NCI-H82 (cell line): ENCODE measurements around the gene HTT.

Experiments
- DNase-seq: peaks from one replicate; lab custom pipeline; 2025; lab: John Stamatoyannopoulos, UW

Gene HTT

GRCh38 chr4:3263053-3263875, 188.8 kb downstream of the HTT start:
- no peak for DNase-seq

DNA sequence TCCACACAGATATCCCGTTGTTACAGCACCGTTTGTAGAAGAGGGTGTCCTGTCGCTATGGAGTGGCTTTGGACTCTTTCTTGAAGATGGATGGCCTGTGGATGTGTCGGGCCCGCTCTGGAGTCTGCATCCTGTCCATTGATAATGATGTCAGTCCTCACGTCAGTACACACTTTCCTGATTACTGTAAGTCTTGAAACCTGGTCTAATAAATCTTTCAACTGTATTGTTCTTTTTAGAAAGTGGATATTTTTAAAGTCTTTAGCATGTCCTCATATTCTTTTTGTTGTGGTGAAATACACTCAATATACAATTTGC, 189.4 kb downstream of the HTT start:
- no peak for DNase-seq

GRCh38 chr4:3266076-3266475, 191.6 kb downstream of the HTT start:
- no peak for DNase-seq

GRCh38 chr4:3267576-3268394, 193.3 kb downstream of the HTT start:
- DNase-seq: no peak

GRCh38 chr4:3268395-3269104, 194.1 kb downstream of the HTT start:
- no peak for DNase-seq

GRCh38 chr4:3269105-3269927, 194.8 kb downstream of the HTT start:
- no peak for DNase-seq

DNA sequence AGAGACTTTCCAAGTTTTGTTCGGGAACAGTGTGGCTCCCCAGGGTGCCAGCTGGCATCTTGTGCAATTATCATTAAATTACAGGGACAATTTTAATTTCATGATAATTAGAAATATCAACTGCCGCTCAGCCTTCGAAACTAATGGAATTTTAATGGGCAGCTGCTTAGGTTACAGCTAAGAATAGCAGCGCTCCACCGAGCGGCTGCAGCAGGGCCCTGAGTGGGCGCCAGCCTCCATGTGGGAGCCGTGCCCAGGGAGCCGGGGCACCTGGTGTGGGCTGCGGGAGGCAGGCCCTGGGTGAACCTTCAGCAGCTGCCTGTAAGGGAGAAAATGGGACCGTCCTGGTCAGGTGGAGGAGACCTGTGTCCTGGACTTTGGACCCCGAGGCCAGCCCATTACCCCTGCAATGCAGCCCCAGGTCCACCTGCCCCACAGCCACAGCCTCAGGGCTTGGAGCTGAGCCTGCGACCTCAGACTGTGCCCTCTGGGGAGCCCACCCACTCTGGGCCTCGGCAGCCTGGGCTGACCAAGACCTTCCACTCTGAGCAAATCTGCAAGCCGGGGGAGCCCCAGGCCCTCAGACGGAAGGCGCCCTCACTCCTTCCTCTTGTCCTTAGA, 195.6 kb downstream of the HTT start:
- no peak for DNase-seq

DNA sequence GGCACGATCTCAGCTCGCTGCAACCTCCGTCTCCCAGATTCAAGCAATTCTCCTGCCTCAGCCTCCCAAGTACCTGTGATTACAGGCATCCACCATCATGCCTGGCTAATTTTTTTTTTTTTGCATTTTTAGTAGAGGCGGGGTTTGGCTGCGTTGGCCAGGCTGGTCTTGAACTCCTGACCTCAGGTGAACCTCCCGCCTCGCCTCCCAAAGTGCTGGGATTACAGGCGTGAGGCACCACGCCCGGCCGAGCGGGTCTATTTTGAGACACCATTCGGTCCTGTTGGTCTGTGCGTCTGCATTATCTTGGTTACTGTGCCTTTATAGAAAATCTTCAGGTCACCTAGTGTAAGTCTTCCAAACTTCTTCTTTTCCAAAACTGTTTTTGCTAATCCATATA, 196.7 kb downstream of the HTT start:
- DNase-seq: no peak

GRCh38 chr4:3276986-3277385, 202.5 kb downstream of the HTT start:
- no peak for DNase-seq

- DNase-seq: no peak
These were observed 206.0 kb downstream of the HTT start for GRCh38 chr4:3280466-3280865.

- DNase-seq: no peak
These were observed 209.0 kb downstream of the HTT start for GRCh38 chr4:3283483-3283882.

GRCh38 chr4:3283916-3284315, 209.4 kb downstream of the HTT start:
- no peak for DNase-seq

GRCh38 chr4:3284734-3285557, 210.5 kb downstream of the HTT start:
- DNase-seq: no peak

GRCh38 chr4:3285558-3286334, 211.3 kb downstream of the HTT start:
- DNase-seq: no peak

GRCh38 chr4:3286335-3287175, 212.1 kb downstream of the HTT start:
- no peak for DNase-seq

DNA sequence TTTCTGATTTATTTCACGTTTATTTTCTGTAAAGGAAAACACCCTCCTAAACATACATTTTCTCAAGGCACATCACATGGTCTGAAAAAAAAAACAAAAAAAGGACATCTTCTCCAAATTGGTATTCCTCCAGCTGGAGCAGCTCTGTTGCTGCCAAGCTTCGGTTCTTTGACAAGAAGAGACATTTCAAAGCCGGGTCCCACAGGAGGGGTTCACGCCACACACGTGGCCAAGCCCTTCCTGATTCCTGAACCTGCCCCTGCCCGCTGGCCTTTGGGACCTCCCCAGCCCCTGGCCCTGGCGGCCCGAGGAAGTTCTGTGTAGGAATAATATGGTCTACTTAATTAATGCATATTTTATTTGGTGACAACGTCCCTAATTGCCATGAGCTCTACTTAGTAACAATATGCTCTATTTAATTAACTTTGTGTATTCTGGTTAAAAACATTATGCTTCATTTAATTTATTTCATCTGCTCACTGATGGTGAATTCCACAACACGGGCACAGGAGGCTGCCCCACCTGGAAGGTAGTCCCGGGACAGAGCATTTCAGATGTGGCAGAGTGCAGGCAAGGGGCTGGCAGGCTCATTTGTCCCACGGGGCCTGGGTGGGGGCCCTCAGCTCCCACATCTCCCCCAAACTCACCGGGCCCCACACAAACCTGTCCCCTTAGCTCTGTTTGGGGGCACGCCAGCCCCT, 212.9 kb downstream of the HTT start:
- DNase-seq: no peak

- no peak for DNase-seq
These were observed 213.6 kb downstream of the HTT start for GRCh38 chr4:3287972-3288570.

GRCh38 chr4:3288571-3289094, 214.2 kb downstream of the HTT start:
- no peak for DNase-seq
